Renal pelvis (tissue), 12 donors: Measurements from ENCODE around the gene PARP3. TPM values are rescaled to one million over a fixed set of nuclear protein-coding genes. Genes with fewer than 3 reads are reported as not detected.
"Not testable (repeated sequence)": the region's sequence is repeated elsewhere in the genome, so short reads cannot be mapped to it uniquely, and the experiment has no call there.

ENCODE experiments used
- DNase-seq: peaks from one replicate; pipeline ENCODE4 v3.0.0-alpha.2; 2013
- long read RNA-seq, 16 experiments: transcript quantifications; one replicate each; lab custom pipeline, GENCODE V29; 2026
- polyA plus RNA-seq, 3 donors: library from polyadenylated mRNA; unstranded; fragments of 120-200 nt; gene quantifications; one replicate each; pipeline ENCODE4 v1.2.1, GENCODE V29; 2013; ENCODE audit not compliant: insufficient read length in 3 of 3

The PARP3 gene
- polyA plus RNA-seq: 10 to 100 TPM; 17.6 to 23.3 (median 20.2) TPM
- long read RNA-seq, donor 1: 0 reads
- long read RNA-seq, donor 2, partial matches to known transcripts: 0 of 5 reads
- long read RNA-seq, donor 2, other reads (novel, unspliced or antisense): 0 of 5 reads
- long read RNA-seq, donor 3, partial matches to known transcripts: 0 of 3 reads
- long read RNA-seq, donor 3, other reads (novel, unspliced or antisense): 0 of 3 reads
- long read RNA-seq, donor 4, partial matches to known transcripts: 0 of 1 reads
- long read RNA-seq, donor 4, other reads (novel, unspliced or antisense): 0 of 1 reads
- long read RNA-seq, donor 5: 0 reads
- long read RNA-seq, donor 6: 0 reads
- long read RNA-seq, donor 7, transcript PARP3-208 (2 exons, 443 nt): major isoform, 5 of 7 reads
- long read RNA-seq, donor 7, partial matches to known transcripts: 0 of 7 reads
- long read RNA-seq, donor 7, other reads (novel, unspliced or antisense): 0 of 7 reads
- long read RNA-seq, donor 8: 0 reads
- long read RNA-seq, donor 9, partial matches to known transcripts: 0 of 7 reads
- long read RNA-seq, donor 9, other reads (novel, unspliced or antisense): 0 of 7 reads
- long read RNA-seq, donor 10: 0 reads
- long read RNA-seq, donor 11, partial matches to known transcripts: 0 of 1 reads
- long read RNA-seq, donor 11, other reads (novel, unspliced or antisense): 0 of 1 reads
- long read RNA-seq, donor 12, partial matches to known transcripts: 0 of 4 reads
- long read RNA-seq, donor 12, other reads (novel, unspliced or antisense): 0 of 4 reads
- long read RNA-seq, donor 13, partial matches to known transcripts: 0 of 2 reads
- long read RNA-seq, donor 13, other reads (novel, unspliced or antisense): 0 of 2 reads
- long read RNA-seq, donor 14: 0 reads
- long read RNA-seq, donor 15, partial matches to known transcripts: 0 of 1 reads
- long read RNA-seq, donor 15, other reads (novel, unspliced or antisense): 0 of 1 reads
- long read RNA-seq, donor 16, partial matches to known transcripts: 0 of 3 reads
- long read RNA-seq, donor 16, other reads (novel, unspliced or antisense): 0 of 3 reads

- peak; percentile 100 for DNase-seq
These were observed at the start of gene PARP3, which contains the start of gene RRP9 for GRCh38 chr3:51941798-51942602. PARP3 (plus strand) TSS chr3:51942363; CDS start chr3:51943356, 993 bp downstream. RRP9 (minus strand) TSS chr3:51941904; CDS start chr3:51941867, 37 bp downstream.

- no peak for DNase-seq
These were observed 47.8 kb upstream of the PARP3 start for GRCh38 chr3:51894391-51894790.

- no peak for DNase-seq
These were observed 47.2 kb upstream of the PARP3 start for GRCh38 chr3:51894939-51895338.

GRCh38 chr3:51896607-51897305, 45.4 kb upstream of the PARP3 start:
- no peak for DNase-seq

GRCh38 chr3:51897391-51897790, 44.8 kb upstream of the PARP3 start:
- no peak for DNase-seq

- DNase-seq: not testable (repeated sequence)
These were observed 42.1 kb upstream of the PARP3 start for GRCh38 chr3:51900043-51900442.

GRCh38 chr3:51902361-51902760, 39.8 kb upstream of the PARP3 start:
- DNase-seq: not testable (repeated sequence)

GRCh38 chr3:51904034-51904823, 37.9 kb upstream of the PARP3 start:
- DNase-seq: no peak

- no peak for DNase-seq
These were observed 34.1 kb upstream of the PARP3 start for GRCh38 chr3:51908026-51908425.

GRCh38 chr3:51916418-51916817, 25.7 kb upstream of the PARP3 start:
- DNase-seq: no peak

- no peak for DNase-seq
These were observed 21.0 kb upstream of the PARP3 start for GRCh38 chr3:51921081-51921578.

GRCh38 chr3:51927061-51927977, 14.8 kb upstream of the PARP3 start:
- DNase-seq: no peak

GRCh38 chr3:51928438-51928837, 13.7 kb upstream of the PARP3 start:
- DNase-seq: no peak

- DNase-seq: not testable (repeated sequence)
These were observed 13.2 kb upstream of the PARP3 start for GRCh38 chr3:51928981-51929380.

- peak; percentile 9 for DNase-seq
These were observed 12.7 kb upstream of the PARP3 start for GRCh38 chr3:51929420-51930003.

GRCh38 chr3:51930439-51930838, 11.7 kb upstream of the PARP3 start:
- DNase-seq: no peak

GRCh38 chr3:51931756-51932155, 10.4 kb upstream of the PARP3 start:
- no peak for DNase-seq
